ENCODE results near the gene GPR31.
"Not testable (repeated sequence)": the region's sequence is repeated elsewhere in the genome, so short reads cannot be mapped to it uniquely, and the experiment has no call there.

The GPR31 gene

GRCh38 chr6:167200806-167201205 lies 43.0 kb upstream of the GPR31 start:
- Histone ChIP-seq H3K36me3 (ENCODE audit: insufficient read depth, low read length) (no peaks in the 10 kb centered on the region), H3K9me2 (replicated peaks; ENCODE audit: low read depth, low read length) (no peaks in the 10 kb centered on the region)
- TF ChIP-seq EZH2phosphoT487 (IDR thresholded peaks at IDR 0.05; ENCODE audit: borderline replicate concordance) (no peak), CTCF (conservative IDR thresholded peaks at IDR 0.05; ENCODE audit: low read length) (no peak)

GRCh38 chr6:167195941-167196610 lies 38.3 kb upstream of the GPR31 start:
- H2AFZ ChIP-seq (ENCODE audit: low read length); H3K27me3 ChIP-seq (ENCODE audit: insufficient read depth, low read length, poor library complexity, severe bottlenecking); H3K36me3 ChIP-seq (ENCODE audit: insufficient read depth, low read length); H3K9me2 ChIP-seq (replicated peaks; ENCODE audit: low read depth, low read length); H3F3A ChIP-seq (ENCODE audit: low read depth); H3K9ac ChIP-seq (ENCODE audit: low read depth, low read length, poor library complexity, severe bottlenecking); H3K79me2 ChIP-seq (ENCODE audit: insufficient read depth, low read length); H3K4me2 ChIP-seq (ENCODE audit: low read depth, low read length, poor library complexity, severe bottlenecking); H4K20me1 ChIP-seq (ENCODE audit: insufficient read depth, low read length, poor library complexity, severe bottlenecking); H3K4me1 ChIP-seq (ENCODE audit: insufficient read depth, low read length, poor library complexity, severe bottlenecking); H3K4me3 ChIP-seq (ENCODE audit: low read length, poor library complexity, severe bottlenecking); H3K9me3 ChIP-seq (ENCODE audit: insufficient read depth, low read depth, low read length): not testable (repeated sequence)

More at GRCh38 chr6:167200806-167201205, 43.0 kb upstream of the GPR31 start:
- Histone ChIP-seq H3K4me3 (ENCODE audit: low read length, poor library complexity, severe bottlenecking) (no peak overlapping the region), H4K20me1 (ENCODE audit: insufficient read depth, low read length, poor library complexity, severe bottlenecking) (no peaks in the 10 kb centered on the region), H3K27me3 (ENCODE audit: insufficient read depth, low read length, poor library complexity, severe bottlenecking) (no peaks in the 10 kb centered on the region), H3K4me2 (ENCODE audit: low read depth, low read length, poor library complexity, severe bottlenecking) (no peak overlapping the region), H3K4me1 (ENCODE audit: insufficient read depth, low read length, poor library complexity, severe bottlenecking) (no peaks in the 10 kb centered on the region), H3K79me2 (ENCODE audit: insufficient read depth, low read length) (no peaks in the 10 kb centered on the region), H3F3A (ENCODE audit: low read depth) (no peaks in the 10 kb centered on the region), H2AFZ (ENCODE audit: low read length) (no peak overlapping the region), H3K9me3 (ENCODE audit: insufficient read depth, low read depth, low read length) (no peaks in the 10 kb centered on the region), H3K9ac (ENCODE audit: low read depth, low read length, poor library complexity, severe bottlenecking) (no peak overlapping the region)

GRCh38 chr6:167193515-167194125 lies 35.8 kb upstream of the GPR31 start:
- H3K9me2 ChIP-seq (replicated peaks; ENCODE audit: low read depth, low read length); H3K4me3 ChIP-seq (ENCODE audit: low read length, poor library complexity, severe bottlenecking); H3F3A ChIP-seq (ENCODE audit: low read depth); H3K9ac ChIP-seq (ENCODE audit: low read depth, low read length, poor library complexity, severe bottlenecking); H3K36me3 ChIP-seq (ENCODE audit: insufficient read depth, low read length); H3K4me1 ChIP-seq (ENCODE audit: insufficient read depth, low read length, poor library complexity, severe bottlenecking); H2AFZ ChIP-seq (ENCODE audit: low read length); H4K20me1 ChIP-seq (ENCODE audit: insufficient read depth, low read length, poor library complexity, severe bottlenecking); H3K4me2 ChIP-seq (ENCODE audit: low read depth, low read length, poor library complexity, severe bottlenecking); H3K79me2 ChIP-seq (ENCODE audit: insufficient read depth, low read length); H3K27me3 ChIP-seq (ENCODE audit: insufficient read depth, low read length, poor library complexity, severe bottlenecking); H3K9me3 ChIP-seq (ENCODE audit: insufficient read depth, low read depth, low read length): not testable (repeated sequence)

GRCh38 chr6:167191043-167191583 lies 33.3 kb upstream of the GPR31 start:
- not testable (repeated sequence) for H3K9me3 ChIP-seq (ENCODE audit: insufficient read depth, low read depth, low read length); H4K20me1 ChIP-seq (ENCODE audit: insufficient read depth, low read length, poor library complexity, severe bottlenecking); H3K79me2 ChIP-seq (ENCODE audit: insufficient read depth, low read length); H3F3A ChIP-seq (ENCODE audit: low read depth); H3K36me3 ChIP-seq (ENCODE audit: insufficient read depth, low read length); H3K4me1 ChIP-seq (ENCODE audit: insufficient read depth, low read length, poor library complexity, severe bottlenecking); H3K27me3 ChIP-seq (ENCODE audit: insufficient read depth, low read length, poor library complexity, severe bottlenecking); H2AFZ ChIP-seq (ENCODE audit: low read length); H3K9ac ChIP-seq (ENCODE audit: low read depth, low read length, poor library complexity, severe bottlenecking); H3K4me3 ChIP-seq (ENCODE audit: low read length, poor library complexity, severe bottlenecking); H3K9me2 ChIP-seq (replicated peaks; ENCODE audit: low read depth, low read length); H3K4me2 ChIP-seq (ENCODE audit: low read depth, low read length, poor library complexity, severe bottlenecking)

GRCh38 chr6:167187275-167187674 lies 29.5 kb upstream of the GPR31 start:
- not testable (repeated sequence) for H3K9me3 ChIP-seq (ENCODE audit: insufficient read depth, low read depth, low read length); H3K36me3 ChIP-seq (ENCODE audit: insufficient read depth, low read length); H3K79me2 ChIP-seq (ENCODE audit: insufficient read depth, low read length); H2AFZ ChIP-seq (ENCODE audit: low read length); H3K27me3 ChIP-seq (ENCODE audit: insufficient read depth, low read length, poor library complexity, severe bottlenecking); H3K9me2 ChIP-seq (replicated peaks; ENCODE audit: low read depth, low read length); H3F3A ChIP-seq (ENCODE audit: low read depth); H3K4me3 ChIP-seq (ENCODE audit: low read length, poor library complexity, severe bottlenecking); H3K4me2 ChIP-seq (ENCODE audit: low read depth, low read length, poor library complexity, severe bottlenecking); H3K4me1 ChIP-seq (ENCODE audit: insufficient read depth, low read length, poor library complexity, severe bottlenecking); H3K9ac ChIP-seq (ENCODE audit: low read depth, low read length, poor library complexity, severe bottlenecking); H4K20me1 ChIP-seq (ENCODE audit: insufficient read depth, low read length, poor library complexity, severe bottlenecking)

GRCh38 chr6:167185101-167185500 lies 27.3 kb upstream of the GPR31 start:
- not testable (repeated sequence) for H3K36me3 ChIP-seq (ENCODE audit: insufficient read depth, low read length); H2AFZ ChIP-seq (ENCODE audit: low read length); H3K4me3 ChIP-seq (ENCODE audit: low read length, poor library complexity, severe bottlenecking); H3K9ac ChIP-seq (ENCODE audit: low read depth, low read length, poor library complexity, severe bottlenecking); H3K4me2 ChIP-seq (ENCODE audit: low read depth, low read length, poor library complexity, severe bottlenecking); H3K9me2 ChIP-seq (replicated peaks; ENCODE audit: low read depth, low read length); H3K4me1 ChIP-seq (ENCODE audit: insufficient read depth, low read length, poor library complexity, severe bottlenecking); H4K20me1 ChIP-seq (ENCODE audit: insufficient read depth, low read length, poor library complexity, severe bottlenecking); H3F3A ChIP-seq (ENCODE audit: low read depth); H3K79me2 ChIP-seq (ENCODE audit: insufficient read depth, low read length); H3K27me3 ChIP-seq (ENCODE audit: insufficient read depth, low read length, poor library complexity, severe bottlenecking); H3K9me3 ChIP-seq (ENCODE audit: insufficient read depth, low read depth, low read length)

Measured in Loucy (cell line).